ENCODE data around the gene PDE7B.

Gene PDE7B

DNA sequence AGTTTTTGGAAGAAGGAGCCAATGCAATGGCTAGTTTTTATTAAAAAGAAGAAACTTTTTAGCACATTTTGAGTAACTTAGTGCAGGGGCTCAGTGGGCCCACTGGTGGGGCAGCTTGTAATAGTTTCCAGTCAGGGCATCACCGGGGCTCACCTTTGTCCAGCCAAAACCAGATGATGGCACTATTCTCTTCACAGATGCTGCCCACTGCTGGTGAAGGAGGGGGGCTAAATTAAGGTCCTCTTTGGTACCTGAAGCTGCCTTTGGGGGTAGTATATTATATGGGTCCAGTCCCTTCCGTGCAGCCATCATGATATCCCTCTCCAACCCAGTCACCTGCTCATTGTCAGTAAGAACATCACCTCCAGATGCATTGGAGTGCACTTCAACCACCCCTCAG, 182.9 kb downstream of the PDE7B start:
- no peak for DNase-seq (ENCODE audit: low read depth)
- TF ChIP-seq, protein P1, sequence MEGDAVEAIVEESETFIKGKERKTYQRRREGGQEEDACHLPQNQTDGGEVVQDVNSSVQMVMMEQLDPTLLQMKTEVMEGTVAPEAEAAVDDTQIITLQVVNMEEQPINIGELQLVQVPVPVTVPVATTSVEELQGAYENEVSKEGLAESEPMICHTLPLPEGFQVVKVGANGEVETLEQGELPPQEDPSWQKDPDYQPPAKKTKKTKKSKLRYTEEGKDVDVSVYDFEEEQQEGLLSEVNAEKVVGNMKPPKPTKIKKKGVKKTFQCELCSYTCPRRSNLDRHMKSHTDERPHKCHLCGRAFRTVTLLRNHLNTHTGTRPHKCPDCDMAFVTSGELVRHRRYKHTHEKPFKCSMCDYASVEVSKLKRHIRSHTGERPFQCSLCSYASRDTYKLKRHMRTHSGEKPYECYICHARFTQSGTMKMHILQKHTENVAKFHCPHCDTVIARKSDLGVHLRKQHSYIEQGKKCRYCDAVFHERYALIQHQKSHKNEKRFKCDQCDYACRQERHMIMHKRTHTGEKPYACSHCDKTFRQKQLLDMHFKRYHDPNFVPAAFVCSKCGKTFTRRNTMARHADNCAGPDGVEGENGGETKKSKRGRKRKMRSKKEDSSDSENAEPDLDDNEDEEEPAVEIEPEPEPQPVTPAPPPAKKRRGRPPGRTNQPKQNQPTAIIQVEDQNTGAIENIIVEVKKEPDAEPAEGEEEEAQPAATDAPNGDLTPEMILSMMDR (IDR thresholded peaks at IDR 0.05; ENCODE audit: control insufficient read depth, extremely low read depth, insufficient read depth): no peak
- no peak overlapping the region for H3K4me3 ChIP-seq (ENCODE audit: low read depth, low read length)

DNA sequence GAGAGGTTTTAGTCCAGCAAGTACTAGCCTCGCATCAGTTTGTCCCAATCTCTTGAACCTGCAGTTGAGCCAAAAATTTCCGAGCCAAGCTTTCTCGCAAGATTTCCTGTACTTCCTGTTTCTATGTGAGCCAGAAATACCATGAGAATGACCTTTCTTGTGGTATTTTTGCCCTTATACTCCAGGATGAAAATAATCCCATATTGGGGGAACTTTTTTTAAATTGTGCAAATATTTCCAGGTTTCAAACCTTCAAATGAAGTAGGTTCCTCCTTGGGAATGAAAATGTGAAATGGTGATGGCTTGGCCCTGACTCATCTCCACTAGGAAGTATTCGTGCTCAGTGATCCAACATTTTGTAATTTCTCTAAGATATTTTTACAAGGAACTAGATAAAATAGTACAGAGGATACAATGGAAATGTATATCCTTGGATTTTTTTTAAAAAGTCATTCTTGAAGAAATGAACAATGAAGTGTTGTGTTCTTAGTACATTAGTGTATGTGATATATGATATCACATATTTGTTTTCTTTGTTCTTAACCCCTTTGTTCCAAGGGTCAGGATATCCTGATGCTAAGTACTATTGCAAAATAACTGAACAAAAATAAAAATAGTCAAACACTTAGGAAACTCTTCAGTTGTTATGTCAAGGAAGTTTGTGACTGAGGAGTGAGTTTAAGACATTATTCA, 184.0 kb downstream of the PDE7B start:
- DNase-seq (ENCODE audit: low read depth): no peak
- H3K4me3 ChIP-seq (ENCODE audit: low read depth, low read length): no peak overlapping the region
- TF ChIP-seq, protein P1 (IDR thresholded peaks at IDR 0.05; ENCODE audit: control insufficient read depth, extremely low read depth, insufficient read depth): no peak

DNA sequence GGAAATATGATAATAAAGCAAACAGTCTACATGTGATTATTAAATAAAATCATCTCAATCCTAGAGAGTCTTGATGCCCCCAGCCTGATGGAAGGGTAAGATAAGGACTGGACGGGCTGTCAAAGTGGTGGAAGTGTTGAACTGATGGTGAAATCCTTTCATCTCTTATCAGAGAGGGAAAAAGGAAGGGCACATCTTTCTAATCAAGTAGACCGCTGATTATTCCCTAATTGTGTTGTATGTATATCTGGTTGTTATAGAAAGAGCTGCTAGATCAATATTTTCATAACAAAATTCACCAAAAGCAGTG, 184.5 kb downstream of the PDE7B start:
- TF ChIP-seq, protein P1 (IDR thresholded peaks at IDR 0.05; ENCODE audit: control insufficient read depth, extremely low read depth, insufficient read depth): no peak
- no peak for DNase-seq (ENCODE audit: low read depth)

DNA sequence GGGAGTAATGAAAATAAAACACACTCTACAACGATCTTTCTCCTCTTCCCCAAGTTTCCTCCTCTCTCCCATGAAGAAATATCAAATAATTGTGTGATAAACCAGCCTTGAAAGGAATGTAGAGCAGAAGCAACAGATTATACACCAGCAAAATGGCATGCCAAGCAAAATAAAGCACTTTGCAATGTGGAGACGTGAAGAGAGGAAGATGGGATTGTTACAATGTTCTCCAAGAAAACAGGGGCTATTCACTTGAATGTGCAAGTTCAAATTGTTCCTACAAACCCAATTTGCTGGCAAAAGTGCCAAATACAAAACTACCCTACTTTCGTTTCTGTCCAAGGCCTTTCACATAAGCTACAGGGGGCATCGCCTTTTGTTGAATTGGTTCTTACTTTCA, 185.1 kb downstream of the PDE7B start:
- no peak overlapping the region for H3K4me3 ChIP-seq (ENCODE audit: low read depth, low read length)
- TF ChIP-seq, protein P1 (IDR thresholded peaks at IDR 0.05; ENCODE audit: control insufficient read depth, extremely low read depth, insufficient read depth): no peak
- no peak for DNase-seq (ENCODE audit: low read depth)

More for the DNA sequence above, 184.5 kb downstream of the PDE7B start:
- no peak overlapping the region for H3K4me3 ChIP-seq (ENCODE audit: low read depth, low read length)

DNA sequence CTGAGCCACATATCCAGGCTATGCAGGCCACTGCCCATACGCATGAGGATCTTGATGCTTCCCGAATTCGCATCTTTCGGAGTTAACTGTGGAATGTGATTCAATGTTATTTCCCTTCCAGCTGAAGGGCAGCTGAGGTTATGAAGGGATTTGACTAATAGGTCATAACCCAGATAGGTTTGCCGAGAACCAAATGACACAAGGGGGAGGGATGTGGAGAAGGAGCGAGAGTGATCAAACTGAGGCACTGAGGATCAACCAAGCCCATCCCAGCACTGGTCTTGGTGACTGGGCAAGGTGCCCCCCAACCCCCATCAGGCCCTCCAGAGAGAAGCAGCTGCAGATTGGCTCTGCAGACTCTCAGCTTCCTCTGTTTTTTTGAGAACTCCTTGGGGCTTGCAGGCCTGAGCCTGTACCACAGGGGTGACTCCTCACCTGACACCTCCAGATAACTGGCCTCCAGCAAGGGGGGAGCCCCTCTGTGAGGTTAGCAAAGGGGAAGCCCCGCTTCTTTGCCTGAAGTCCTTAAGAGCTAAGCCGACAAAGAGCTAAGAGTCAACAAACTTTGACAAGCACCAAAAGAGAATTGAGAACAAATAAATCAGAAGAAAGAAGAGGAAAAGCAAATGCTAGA, 185.9 kb downstream of the PDE7B start:
- TF ChIP-seq, protein P1 (IDR thresholded peaks at IDR 0.05; ENCODE audit: control insufficient read depth, extremely low read depth, insufficient read depth): no peak
- no peak overlapping the region for H3K4me3 ChIP-seq (ENCODE audit: low read depth, low read length)
- no peak for DNase-seq (ENCODE audit: low read depth)

DNA sequence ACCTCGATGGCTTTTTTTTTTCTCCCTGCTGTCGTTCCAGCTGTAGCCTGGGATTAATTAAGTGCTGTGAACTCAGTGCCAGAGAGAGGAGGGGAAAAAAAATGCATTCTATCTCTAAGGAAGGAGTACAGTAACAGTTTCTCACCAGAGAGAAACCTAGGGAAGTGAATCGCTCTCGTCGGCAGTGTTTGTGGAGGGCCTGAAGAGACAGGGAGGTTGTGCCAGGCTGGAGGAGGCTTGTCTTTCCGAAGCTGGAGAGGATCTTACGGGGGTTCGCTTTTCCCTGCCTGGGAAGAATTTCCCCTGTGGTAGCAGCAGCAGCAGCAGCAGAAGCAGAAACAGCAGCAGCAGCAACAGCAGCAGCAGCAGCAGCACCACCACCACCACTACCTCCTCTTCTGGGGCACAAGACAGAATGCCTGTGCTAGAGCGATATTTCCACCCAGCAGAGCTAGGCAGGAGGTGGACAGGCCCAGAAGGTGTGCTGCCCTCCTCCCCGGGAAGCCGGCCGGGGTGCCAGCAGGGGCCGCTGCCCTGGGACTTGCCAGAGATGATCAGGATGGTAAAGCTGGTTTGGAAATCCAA, 186.5 kb downstream of the PDE7B start:
- TF ChIP-seq, protein P1 (IDR thresholded peaks at IDR 0.05; ENCODE audit: control insufficient read depth, extremely low read depth, insufficient read depth): no peak
- DNase-seq (ENCODE audit: low read depth): no peak
- no peak overlapping the region for H3K4me3 ChIP-seq (ENCODE audit: low read depth, low read length)
